ENCODE data around the gene PARD6A.
"Not testable (repeated sequence)": the region's sequence is repeated elsewhere in the genome, so short reads cannot be mapped to it uniquely, and the experiment has no call there.

Gene PARD6A

GRCh38 chr16:67667817-67668494 is 7.2 kb downstream of the PARD6A start:
- DNase-seq: peak; percentile 80

- peak; percentile 36 for DNase-seq
Measured at GRCh38 chr16:67668495-67669157, 7.9 kb downstream of the PARD6A start.

- no peak for DNase-seq
Measured at GRCh38 chr16:67669499-67670101, 8.8 kb downstream of the PARD6A start.

DNA sequence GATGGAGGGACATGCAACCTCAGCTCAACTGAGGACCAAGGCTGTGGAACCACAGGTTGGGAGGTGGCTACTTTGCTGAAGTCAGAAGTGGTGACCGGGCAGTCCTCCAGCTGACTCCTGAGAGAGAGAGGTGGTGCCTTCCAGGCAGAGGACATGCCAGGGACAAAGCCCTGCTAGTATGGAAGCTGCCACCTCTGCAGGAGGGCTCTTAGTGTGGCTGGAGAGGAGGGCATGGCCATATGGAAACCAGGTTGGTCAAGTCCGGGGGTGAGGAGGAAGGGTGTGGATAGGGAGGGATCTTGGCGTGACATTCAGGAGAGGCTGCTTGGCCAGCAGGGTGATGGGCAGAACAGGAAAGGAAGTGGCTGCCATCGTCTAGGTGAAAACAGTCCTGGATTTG is 11.5 kb downstream of the PARD6A start:
- no peak for DNase-seq

GRCh38 chr16:67672739-67673662 is 12.2 kb downstream of the PARD6A start:
- peak; percentile 59 for DNase-seq

- no peak for DNase-seq
Measured at GRCh38 chr16:67673712-67674580, 13.2 kb downstream of the PARD6A start.

DNA sequence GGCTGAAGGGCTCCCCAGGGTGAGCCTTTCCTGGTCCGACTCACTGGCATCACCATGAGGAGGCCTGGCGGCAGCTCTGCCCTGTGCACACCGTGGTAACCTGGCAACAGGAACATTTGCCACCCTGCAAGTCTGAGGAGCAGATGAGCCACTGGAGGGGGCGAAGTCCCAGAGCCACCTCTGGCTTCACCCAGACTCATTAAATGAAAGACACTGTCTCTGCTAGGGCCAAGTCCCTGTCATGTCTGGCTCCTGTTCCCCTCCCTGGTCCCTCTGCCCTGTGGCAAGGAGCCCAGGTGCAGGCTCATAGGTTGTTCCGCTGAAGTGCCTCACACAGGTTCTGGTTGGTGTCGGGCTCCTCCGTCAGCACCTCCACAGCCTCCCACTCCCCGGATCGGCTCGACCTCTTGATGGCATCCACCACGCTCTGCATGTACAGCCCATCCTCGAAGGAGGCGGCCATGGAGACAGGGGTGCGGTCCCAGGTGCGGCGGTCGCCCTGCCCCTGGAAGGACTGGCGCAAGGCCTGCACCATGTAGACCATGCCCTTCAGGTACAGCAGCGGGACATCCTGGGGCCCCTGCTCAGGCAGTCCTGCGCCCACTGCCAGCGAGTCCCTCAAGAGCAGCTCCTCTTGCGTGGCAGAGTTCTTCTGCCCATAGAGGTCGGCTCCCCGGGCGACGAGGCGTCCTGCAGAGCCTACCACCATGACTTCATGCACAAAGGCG is 14.3 kb downstream of the PARD6A start:
- DNase-seq: no peak

GRCh38 chr16:67675579-67675935 is 14.8 kb downstream of the PARD6A start:
- no peak for DNase-seq

DNA sequence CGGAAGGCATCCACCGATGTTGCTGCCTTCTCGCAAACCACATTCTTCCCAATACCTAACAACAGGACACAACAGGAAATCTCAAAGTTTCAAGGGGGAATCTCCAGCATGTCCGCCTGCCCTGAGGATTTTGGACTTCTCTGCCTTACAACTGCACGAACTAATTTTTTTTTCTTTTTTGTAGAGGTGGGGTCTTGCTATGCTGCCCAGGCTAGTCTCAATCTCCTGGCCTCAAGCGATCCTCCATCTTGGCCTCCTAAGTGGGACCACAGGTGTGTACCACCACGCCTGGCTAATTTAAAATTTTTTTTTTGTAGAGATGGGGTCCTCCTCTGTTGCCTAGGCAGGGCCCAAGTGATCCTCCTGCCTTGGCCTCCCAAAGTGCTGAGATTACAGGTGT is 15.2 kb downstream of the PARD6A start:
- DNase-seq: no peak

- no peak for DNase-seq
Measured at GRCh38 chr16:67676516-67676915, 15.8 kb downstream of the PARD6A start.

DNA sequence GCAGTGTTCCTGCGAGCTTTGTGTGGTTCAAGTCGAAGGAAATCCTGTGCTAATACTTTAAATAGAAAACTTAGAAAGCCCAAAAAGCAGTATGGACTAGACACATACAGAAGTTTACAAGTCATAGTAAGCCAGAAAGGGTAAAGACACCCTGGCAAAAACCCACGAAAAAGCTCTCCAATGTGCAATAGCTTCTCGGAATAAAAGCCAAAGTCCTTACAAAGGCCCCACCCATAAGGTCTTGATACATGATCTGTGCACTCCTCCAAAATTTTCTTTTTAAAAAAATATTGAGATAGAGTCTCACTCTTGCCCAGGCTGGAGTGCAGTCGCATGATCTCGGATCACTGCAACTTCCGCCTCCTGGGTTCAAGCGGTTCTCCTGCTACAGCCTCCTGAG is 16.2 kb downstream of the PARD6A start:
- DNase-seq: no peak

DNA sequence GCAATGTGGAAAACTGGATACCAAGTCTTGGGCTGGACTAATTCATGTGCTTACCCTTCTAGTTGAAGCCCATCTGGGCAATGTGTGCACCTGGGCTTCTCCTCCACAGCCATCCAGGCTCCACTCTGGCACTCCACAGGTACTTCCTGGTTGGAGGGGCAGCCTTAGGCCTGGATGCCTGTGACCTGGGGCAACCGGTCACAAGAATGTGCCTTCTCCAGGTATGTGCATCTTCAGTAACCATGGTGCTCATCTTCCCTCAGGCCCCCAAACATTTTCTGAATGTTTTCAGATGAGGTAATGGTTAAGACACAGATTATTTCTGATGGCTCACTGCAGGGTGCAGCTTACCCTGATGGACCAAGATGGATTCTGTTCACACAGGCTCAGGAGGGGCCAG is 17.0 kb downstream of the PARD6A start:
- no peak for DNase-seq

DNA sequence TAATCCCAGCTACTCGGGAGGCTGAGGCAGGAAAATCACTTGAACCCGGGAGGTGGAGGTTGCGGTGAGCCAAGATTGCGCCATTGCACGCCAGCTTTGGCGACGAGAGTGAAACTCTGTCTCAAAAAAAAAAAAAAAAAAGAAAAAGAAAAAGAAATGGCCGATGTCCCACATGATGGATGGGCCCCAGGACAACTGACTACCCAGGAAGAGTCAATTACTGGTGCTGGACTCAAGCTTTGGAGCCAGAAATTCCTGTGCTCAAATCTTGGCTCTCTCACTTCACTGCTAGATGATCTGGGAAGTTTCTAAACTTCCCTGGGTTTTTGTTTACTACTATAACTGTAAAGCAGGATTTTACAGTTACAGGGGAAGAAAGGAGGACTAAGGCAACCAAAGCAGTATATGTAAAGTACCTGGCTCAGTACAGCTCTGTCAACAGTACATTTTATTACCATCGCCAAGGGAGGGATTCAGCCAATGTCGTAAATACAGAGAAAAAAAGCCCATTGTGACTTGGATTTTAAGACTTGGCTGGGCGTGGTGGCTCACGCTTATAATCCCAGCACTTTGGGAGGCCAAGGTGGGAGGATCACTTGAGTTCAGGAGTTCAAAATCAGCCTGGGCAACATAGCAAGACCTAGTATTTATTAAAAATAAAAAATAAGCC is 17.7 kb downstream of the PARD6A start:
- no peak for DNase-seq

GRCh38 chr16:67679935-67680897 is 19.5 kb downstream of the PARD6A start:
- no peak for DNase-seq

GRCh38 chr16:67683767-67684166 is 23.0 kb downstream of the PARD6A start:
- no peak for DNase-seq

DNA sequence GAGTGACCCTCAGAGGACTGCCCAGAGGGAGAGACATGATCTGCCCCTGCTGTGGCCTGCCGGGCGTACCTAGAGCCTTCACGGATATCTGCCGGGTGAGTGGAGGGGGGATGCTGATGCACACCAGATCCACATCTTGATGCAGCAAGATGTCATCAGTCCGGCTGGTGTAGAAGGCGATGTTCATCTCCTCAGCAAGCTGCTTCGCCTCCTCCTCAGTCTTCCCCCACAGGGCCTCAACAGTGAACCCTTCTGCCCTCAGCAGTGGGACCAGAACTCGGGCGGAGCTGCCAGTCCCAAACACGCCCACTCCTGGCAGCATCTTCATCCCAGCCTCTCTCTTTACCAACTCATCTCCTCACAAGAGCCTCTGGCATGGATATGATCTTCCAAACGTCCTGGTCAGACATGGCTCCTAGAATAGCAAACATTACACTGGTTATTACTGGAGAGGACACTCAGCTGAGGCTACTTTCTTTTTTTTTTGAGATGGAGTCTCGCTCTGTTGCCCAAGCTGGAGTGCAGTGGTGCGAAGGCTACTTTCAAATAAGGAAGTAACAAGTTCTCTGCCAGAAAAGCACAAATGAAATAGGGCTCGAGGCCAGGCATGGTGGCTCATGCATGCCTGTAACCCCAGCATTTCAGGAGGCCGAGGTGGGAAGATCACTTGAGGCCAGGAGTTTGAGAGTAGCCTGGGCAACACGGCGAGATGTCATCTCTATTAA is 24.8 kb downstream of the PARD6A start:
- DNase-seq: no peak

DNA sequence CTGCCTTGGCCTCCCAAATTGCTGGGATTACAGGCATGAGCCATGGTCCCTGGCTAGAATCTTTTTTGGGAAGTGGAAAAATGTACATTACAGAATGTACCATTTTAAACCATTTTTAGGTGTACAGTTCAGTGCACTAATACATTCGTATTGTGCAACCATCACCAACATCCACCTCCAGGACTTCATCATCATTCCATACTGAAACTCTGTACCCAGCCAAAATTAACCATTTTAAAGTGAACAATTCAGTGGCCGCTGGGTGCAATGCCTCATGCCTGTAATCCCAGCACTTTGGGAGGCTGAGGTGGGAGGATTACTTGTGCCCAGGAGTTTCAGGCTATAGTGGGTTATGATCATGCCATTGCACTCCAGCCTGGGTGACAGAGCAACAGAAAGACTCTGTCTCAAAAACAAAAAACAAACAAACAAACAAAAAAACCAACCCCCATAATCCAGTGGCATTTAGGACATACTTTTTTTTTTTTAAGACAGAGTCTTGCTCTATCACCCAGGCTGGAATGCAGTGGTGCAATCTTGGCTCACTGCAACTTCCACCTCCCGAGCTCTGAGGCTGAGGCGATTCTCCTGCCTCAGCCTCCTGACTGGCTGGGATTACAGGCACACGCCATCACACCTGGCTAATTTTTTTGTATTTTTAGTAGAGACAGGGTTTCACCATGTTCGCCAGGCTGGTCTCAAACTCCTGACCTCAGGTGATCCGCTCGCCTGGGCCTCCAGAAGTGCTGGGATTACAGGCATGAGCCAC is 32.9 kb downstream of the PARD6A start:
- not testable (repeated sequence) for DNase-seq

GRCh38 chr16:67694611-67695010 is 33.9 kb downstream of the PARD6A start:
- no peak for DNase-seq
